B cell (primary cell): ENCODE data around the gene IBTK.
"Not testable (repeated sequence)": the region's sequence is repeated elsewhere in the genome, so short reads cannot be mapped to it uniquely, and the experiment has no call there.

Experiments
- CTCF ChIP-seq: fragments of 200-600 bp; IDR thresholded peaks from one replicate; pipeline ENCODE4 v1.8.0; 2022; ENCODE audit warnings: antibody characterized with exemption, mild to moderate bottlenecking
- EZH2 ChIP-seq: IDR thresholded peaks from 2 replicates; pipeline ENCODE4 v1.6.1; 2012; ENCODE audit warnings: borderline replicate concordance, low read depth, mild to moderate bottlenecking, moderate library complexity, low read length; ENCODE audit not compliant: insufficient read depth, poor library complexity, severe bottlenecking

GRCh38 chr6:82281550-82281949 is 34.0 kb upstream of the IBTK start:
- TF ChIP-seq EZH2, CTCF: not testable (repeated sequence)
